GM23338 (cell line): Measurements from ENCODE around the gene RHOB. TPM values are rescaled to one million over a fixed set of nuclear protein-coding genes. Genes with fewer than 3 reads are reported as not detected.

Experiments used
- ATAC-seq: fragments of 200-7000 bp; cut with Tn5 transposase; 3 replicates; pipeline ENCODE4 v1.9.1; 2020
- DNase-seq: peaks from one replicate; pipeline ENCODE4 v3.0.0-alpha.2; 2015; ENCODE audit warnings: low spot score
- H2AFZ ChIP-seq: fragments of 200-600 bp; sonication (generic); 2 replicates; pipeline ENCODE4 v1.8.0; 2016; ENCODE audit warnings: antibody characterized with exemption, mild to moderate bottlenecking, moderate library complexity
- H3F3A ChIP-seq: fragments of 200-600 bp; sonication (generic); replicated peaks from 2 replicates; pipeline ENCODE4 v1.8.0; 2017; ENCODE audit warnings: antibody characterized with exemption, mixed run types, low read depth
- H3K27ac ChIP-seq: fragments of 200-600 bp; sonication (generic); 2 replicates; pipeline ENCODE4 v1.6.1; 2016; ENCODE audit warnings: low read depth
- H3K27me3 ChIP-seq: fragments of 200-600 bp; sonication (generic); 2 replicates; pipeline ENCODE4 v1.8.0; 2016; ENCODE audit warnings: mild to moderate bottlenecking, mixed run types, moderate library complexity; ENCODE audit not compliant: insufficient read depth
- H3K36me3 ChIP-seq: fragments of 200-600 bp; sonication (generic); 2 replicates; pipeline ENCODE4 v1.8.0; 2016; ENCODE audit warnings: mild to moderate bottlenecking; ENCODE audit not compliant: insufficient read depth
- H3K4me1 ChIP-seq: fragments of 200-600 bp; sonication (generic); 2 replicates; pipeline ENCODE4 v1.8.0; 2016; ENCODE audit warnings: mild to moderate bottlenecking, moderate library complexity; ENCODE audit not compliant: insufficient read depth
- H3K4me2 ChIP-seq: fragments of 200-600 bp; sonication (generic); 2 replicates; pipeline ENCODE4 v1.7.1; 2017; ENCODE audit warnings: mixed run types
- H3K4me3 ChIP-seq: fragments of 200-600 bp; sonication (generic); 2 replicates; pipeline ENCODE4 v1.6.1; 2016; ENCODE audit warnings: mixed run types
- H3K79me2 ChIP-seq: fragments of 200-600 bp; sonication (generic); replicated peaks from 2 replicates; pipeline ENCODE4 v1.8.0; 2017; ENCODE audit warnings: mild to moderate bottlenecking; ENCODE audit not compliant: insufficient read depth
- H3K9me2 ChIP-seq: fragments of 200-600 bp; sonication (generic); 2 replicates; pipeline ENCODE4 v1.8.0; 2017; ENCODE audit not compliant: insufficient read depth
- H4K20me1 ChIP-seq: fragments of 200-600 bp; sonication (generic); replicated peaks from 2 replicates; pipeline ENCODE4 v1.8.0; 2017; ENCODE audit warnings: mild to moderate bottlenecking; ENCODE audit not compliant: insufficient read depth
- H3K27ac Mint-ChIP-seq: 2 replicates; pipeline ENCODE4 v1.8.0; 2020; ENCODE audit warnings: inconsistent platforms, mild to moderate bottlenecking, moderate library complexity, mixed read lengths
- H3K27me3 Mint-ChIP-seq: 3 replicates; pipeline ENCODE4 v1.8.0; 2022; ENCODE audit warnings: low read depth, mild to moderate bottlenecking, moderate library complexity, mixed read lengths, inconsistent platforms; ENCODE audit not compliant: insufficient read depth, poor library complexity
- H3K36me3 Mint-ChIP-seq: 3 replicates; pipeline ENCODE4 v1.8.0; 2021; ENCODE audit warnings: low read depth, mild to moderate bottlenecking, inconsistent platforms, moderate library complexity, mixed read lengths
- H3K4me1 Mint-ChIP-seq: 3 replicates; pipeline ENCODE4 v1.8.0; 2020; ENCODE audit warnings: mild to moderate bottlenecking, inconsistent platforms, mixed read lengths
- H3K4me3 Mint-ChIP-seq: 3 replicates; pipeline ENCODE4 v1.8.0; 2021; ENCODE audit warnings: moderate library complexity, mild to moderate bottlenecking, inconsistent platforms, mixed read lengths
- H3K9me3 Mint-ChIP-seq: 3 replicates; pipeline ENCODE4 v1.8.0; 2020; ENCODE audit warnings: moderate library complexity, mild to moderate bottlenecking, inconsistent platforms, mixed read lengths
- CREB1 ChIP-seq: fragments of 250-450 bp; sonication (Bioruptor Pico); IDR thresholded peaks from 2 replicates; pipeline ENCODE4 v1.5.0; 2020; ENCODE audit warnings: low read depth, mild to moderate bottlenecking, moderate library complexity
- CTCF ChIP-seq, 2 experiments: fragments of 200-600 bp in 1 of 2; sonication (generic) in 1 of 2; conservative IDR thresholded peaks; 2 replicates each; pipeline versions ENCODE4 v1.5.1 to v1.6.1; 2016 to 2017; ENCODE audit warnings: antibody characterized with exemption in 2 of 2, low read depth in 2 of 2, mild to moderate bottlenecking in 2 of 2, moderate library complexity in 1 of 2
- ETS1 ChIP-seq: IDR thresholded peaks from 2 replicates; pipeline ENCODE4 v1.6.1; 2016; ENCODE audit warnings: antibody characterized with exemption
- EZH2 ChIP-seq: fragments of 200-600 bp; sonication (generic); IDR thresholded peaks from one replicate; pipeline ENCODE4 v1.8.0; 2017; ENCODE audit warnings: antibody characterized with exemption, mild to moderate bottlenecking, low read depth; ENCODE audit not compliant: unreplicated experiment
- EZH2phosphoT487 ChIP-seq: fragments of 200-600 bp; sonication (generic); IDR thresholded peaks from one replicate; pipeline ENCODE4 v1.8.1; 2018; ENCODE audit warnings: antibody characterized with exemption; ENCODE audit not compliant: unreplicated experiment
- JUNB ChIP-seq: IDR thresholded peaks from one replicate; pipeline ENCODE4 v1.6.1; 2016; ENCODE audit warnings: antibody characterized with exemption; ENCODE audit not compliant: unreplicated experiment
- NANOG ChIP-seq: IDR thresholded peaks from 2 replicates; pipeline ENCODE4 v1.6.1; 2016; ENCODE audit warnings: antibody characterized with exemption, borderline replicate concordance
- POLR2AphosphoS5 ChIP-seq: IDR thresholded peaks from 2 replicates; pipeline ENCODE4 v1.6.1; 2016; ENCODE audit warnings: antibody characterized with exemption, low read depth
- REST ChIP-seq: IDR thresholded peaks from one replicate; pipeline ENCODE4 v1.6.1; 2018; ENCODE audit warnings: antibody characterized with exemption; ENCODE audit not compliant: unreplicated experiment
- STAT1 ChIP-seq: IDR thresholded peaks from one replicate; pipeline ENCODE4 v1.6.1; 2016; ENCODE audit warnings: antibody characterized with exemption; ENCODE audit not compliant: unreplicated experiment
- ZNF114 ChIP-seq: fragments of 250-450 bp; sonication (Bioruptor Pico); IDR thresholded peaks from 2 replicates; pipeline ENCODE4 v1.5.0; 2020; ENCODE audit warnings: mild to moderate bottlenecking, moderate library complexity
- ZNF331 ChIP-seq: fragments of 250-450 bp; sonication (Bioruptor Pico); IDR thresholded peaks from 2 replicates; pipeline ENCODE4 v1.5.0; 2020; ENCODE audit warnings: low read depth, mild to moderate bottlenecking, moderate library complexity
- polyA plus RNA-seq: library from polyadenylated mRNA; unstranded; fragments of >200 nt; fragmentation: Nextera tagmentation; extraction: Ambion mirVana; gene quantifications from 2 replicates; pipeline ENCODE4 v1.2.1, GENCODE V29; 2016
- total RNA-seq: library from RNA; depleted of rRNA; stranded (reverse); fragments of >200 nt; shearing (Covaris generic); gene quantifications from 2 replicates; pipeline ENCODE4 v1.2.3, GENCODE V29; 2014
- TF ChIP-seq, protein P1 (sequence below): fragments of 250-450 bp; sonication (Bioruptor Pico); IDR thresholded peaks from 2 replicates; pipeline ENCODE4 v1.5.0; 2020; ENCODE audit warnings: mild to moderate bottlenecking, moderate library complexity

RHOB gene
- total and polyA plus RNA-seq, 2 experiments from 2014 or later = 6.6 to 26.9 TPM

- no peaks in the 10 kb centered on the region for H3F3A ChIP-seq
- Mint-ChIP-seq H3K27ac (no peak overlapping the region), H3K4me3 (no peak overlapping the region), H3K9me3 (no peaks in the 10 kb centered on the region), H3K4me1 (peaks cover 13% of the 10 kb centered on the region), H3K27me3 (peaks cover 9% of the 10 kb centered on the region), H3K36me3 (no peaks in the 10 kb centered on the region)
- H3K4me3 ChIP-seq = no peak overlapping the region
- no peaks in the 10 kb centered on the region for H3K79me2 ChIP-seq
- ATAC-seq (no peak), DNase-seq (no peak)
- H3K4me2 ChIP-seq = no peak overlapping the region
- no peaks in the 10 kb centered on the region for H3K9me2 ChIP-seq
- no peaks in the 10 kb centered on the region for H3K36me3 ChIP-seq
- H3K27ac ChIP-seq = no peak overlapping the region
- no peaks in the 10 kb centered on the region for H3K4me1 ChIP-seq
- no peak overlapping the region for H2AFZ ChIP-seq
- no peaks in the 10 kb centered on the region for H3K27me3 ChIP-seq
- no peaks in the 10 kb centered on the region for H4K20me1 ChIP-seq
- TF ChIP-seq EZH2phosphoT487 (no peak), ETS1 (no peak), STAT1 (no peak), ZNF114 (no peak), CREB1 (CRISPR knock-in tag) (no peak), REST (no peak), ZNF331 (CRISPR knock-in tag) (no peak), CTCF (conservative IDR thresholded peaks at IDR 0.05; ENCODE audit: low read depth in 2 of 2) (no peak), NANOG (no peak), POLR2AphosphoS5 (no peak), JUNB (no peak), EZH2 (no peak)
- TF ChIP-seq, protein P1, sequence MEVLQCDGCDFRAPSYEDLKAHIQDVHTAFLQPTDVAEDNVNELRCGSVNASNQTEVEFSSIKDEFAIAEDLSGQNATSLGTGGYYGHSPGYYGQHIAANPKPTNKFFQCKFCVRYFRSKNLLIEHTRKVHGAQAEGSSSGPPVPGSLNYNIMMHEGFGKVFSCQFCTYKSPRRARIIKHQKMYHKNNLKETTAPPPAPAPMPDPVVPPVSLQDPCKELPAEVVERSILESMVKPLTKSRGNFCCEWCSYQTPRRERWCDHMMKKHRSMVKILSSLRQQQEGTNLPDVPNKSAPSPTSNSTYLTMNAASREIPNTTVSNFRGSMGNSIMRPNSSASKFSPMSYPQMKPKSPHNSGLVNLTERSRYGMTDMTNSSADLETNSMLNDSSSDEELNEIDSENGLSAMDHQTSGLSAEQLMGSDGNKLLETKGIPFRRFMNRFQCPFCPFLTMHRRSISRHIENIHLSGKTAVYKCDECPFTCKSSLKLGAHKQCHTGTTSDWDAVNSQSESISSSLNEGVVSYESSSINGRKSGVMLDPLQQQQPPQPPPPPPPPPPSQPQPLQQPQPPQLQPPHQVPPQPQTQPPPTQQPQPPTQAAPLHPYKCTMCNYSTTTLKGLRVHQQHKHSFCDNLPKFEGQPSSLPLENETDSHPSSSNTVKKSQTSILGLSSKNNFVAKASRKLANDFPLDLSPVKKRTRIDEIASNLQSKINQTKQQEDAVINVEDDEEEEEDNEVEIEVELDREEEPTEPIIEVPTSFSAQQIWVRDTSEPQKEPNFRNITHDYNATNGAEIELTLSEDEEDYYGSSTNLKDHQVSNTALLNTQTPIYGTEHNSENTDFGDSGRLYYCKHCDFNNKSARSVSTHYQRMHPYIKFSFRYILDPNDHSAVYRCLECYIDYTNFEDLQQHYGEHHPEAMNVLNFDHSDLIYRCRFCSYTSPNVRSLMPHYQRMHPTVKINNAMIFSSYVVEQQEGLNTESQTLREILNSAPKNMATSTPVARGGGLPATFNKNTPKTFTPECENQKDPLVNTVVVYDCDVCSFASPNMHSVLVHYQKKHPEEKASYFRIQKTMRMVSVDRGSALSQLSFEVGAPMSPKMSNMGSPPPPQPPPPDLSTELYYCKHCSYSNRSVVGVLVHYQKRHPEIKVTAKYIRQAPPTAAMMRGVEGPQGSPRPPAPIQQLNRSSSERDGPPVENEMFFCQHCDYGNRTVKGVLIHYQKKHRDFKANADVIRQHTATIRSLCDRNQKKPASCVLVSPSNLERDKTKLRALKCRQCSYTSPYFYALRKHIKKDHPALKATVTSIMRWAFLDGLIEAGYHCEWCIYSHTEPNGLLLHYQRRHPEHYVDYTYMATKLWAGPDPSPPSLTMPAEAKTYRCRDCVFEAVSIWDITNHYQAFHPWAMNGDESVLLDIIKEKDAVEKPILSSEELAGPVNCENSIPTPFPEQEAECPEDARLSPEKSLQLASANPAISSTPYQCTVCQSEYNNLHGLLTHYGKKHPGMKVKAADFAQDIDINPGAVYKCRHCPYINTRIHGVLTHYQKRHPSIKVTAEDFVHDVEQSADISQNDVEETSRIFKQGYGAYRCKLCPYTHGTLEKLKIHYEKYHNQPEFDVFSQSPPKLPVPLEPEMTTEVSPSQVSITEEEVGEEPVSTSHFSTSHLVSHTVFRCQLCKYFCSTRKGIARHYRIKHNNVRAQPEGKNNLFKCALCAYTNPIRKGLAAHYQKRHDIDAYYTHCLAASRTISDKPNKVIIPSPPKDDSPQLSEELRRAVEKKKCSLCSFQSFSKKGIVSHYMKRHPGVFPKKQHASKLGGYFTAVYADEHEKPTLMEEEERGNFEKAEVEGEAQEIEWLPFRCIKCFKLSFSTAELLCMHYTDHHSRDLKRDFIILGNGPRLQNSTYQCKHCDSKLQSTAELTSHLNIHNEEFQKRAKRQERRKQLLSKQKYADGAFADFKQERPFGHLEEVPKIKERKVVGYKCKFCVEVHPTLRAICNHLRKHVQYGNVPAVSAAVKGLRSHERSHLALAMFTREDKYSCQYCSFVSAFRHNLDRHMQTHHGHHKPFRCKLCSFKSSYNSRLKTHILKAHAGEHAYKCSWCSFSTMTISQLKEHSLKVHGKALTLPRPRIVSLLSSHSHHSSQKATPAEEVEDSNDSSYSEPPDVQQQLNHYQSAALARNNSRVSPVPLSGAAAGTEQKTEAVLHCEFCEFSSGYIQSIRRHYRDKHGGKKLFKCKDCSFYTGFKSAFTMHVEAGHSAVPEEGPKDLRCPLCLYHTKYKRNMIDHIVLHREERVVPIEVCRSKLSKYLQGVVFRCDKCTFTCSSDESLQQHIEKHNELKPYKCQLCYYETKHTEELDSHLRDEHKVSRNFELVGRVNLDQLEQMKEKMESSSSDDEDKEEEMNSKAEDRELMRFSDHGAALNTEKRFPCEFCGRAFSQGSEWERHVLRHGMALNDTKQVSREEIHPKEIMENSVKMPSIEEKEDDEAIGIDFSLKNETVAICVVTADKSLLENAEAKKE (CRISPR knock-in tag) = no peak
These were observed 24.9 kb upstream of the RHOB start for GRCh38 chr2:20421988-20422370.
